ENCODE results near the gene MYCT1. TPM values are rescaled to one million over a fixed set of nuclear protein-coding genes. Genes with fewer than 3 reads are reported as not detected.
"Not testable (repeated sequence)": the region's sequence is repeated elsewhere in the genome, so short reads cannot be mapped to it uniquely, and the experiment has no call there.

Gene MYCT1
- total RNA-seq, 1 experiment from 2014 or later: not detected

GRCh38 chr6:152701081-152701862 is 3.6 kb downstream of the MYCT1 start:
- H3K9me3 ChIP-seq (ENCODE audit: low read length): no peaks in the 10 kb centered on the region
- no peak for DNase-seq
- no peak overlapping the region for H3K4me2 ChIP-seq (ENCODE audit: low read depth, low read length, poor library complexity, severe bottlenecking)
- H3K27ac ChIP-seq (ENCODE audit: low read length): no peak overlapping the region
- no peak overlapping the region for H3K9ac ChIP-seq (ENCODE audit: low read length)
- H3K36me3 ChIP-seq (ENCODE audit: insufficient read depth, low read length): no peaks in the 10 kb centered on the region
- no peaks in the 10 kb centered on the region for H4K20me1 ChIP-seq (ENCODE audit: insufficient read depth, low read depth, low read length)
- no peaks in the 10 kb centered on the region for H3K9me2 ChIP-seq (replicated peaks; ENCODE audit: insufficient read depth, low read length)
- H3K4me1 ChIP-seq (ENCODE audit: low read length): no peaks in the 10 kb centered on the region
- H2AFZ ChIP-seq (ENCODE audit: low read length): no peak overlapping the region
- no peaks in the 10 kb centered on the region for H3K79me2 ChIP-seq (ENCODE audit: low read length)
- H3K4me3 ChIP-seq (ENCODE audit: low read length): no peak overlapping the region
- no peaks in the 10 kb centered on the region for H3K27me3 ChIP-seq (ENCODE audit: low read length)

- no peak for DNase-seq
- Histone ChIP-seq H3K27me3 (ENCODE audit: low read length) (no peaks in the 10 kb centered on the region), H3K4me3 (ENCODE audit: low read length) (no peak overlapping the region), H3K79me2 (ENCODE audit: low read length) (no peaks in the 10 kb centered on the region), H3K36me3 (ENCODE audit: insufficient read depth, low read length) (no peaks in the 10 kb centered on the region), H4K20me1 (ENCODE audit: insufficient read depth, low read depth, low read length) (no peaks in the 10 kb centered on the region), H3K4me2 (ENCODE audit: low read depth, low read length, poor library complexity, severe bottlenecking) (no peak overlapping the region), H3K4me1 (ENCODE audit: low read length) (no peaks in the 10 kb centered on the region), H2AFZ (ENCODE audit: low read length) (no peak overlapping the region), H3K9ac (ENCODE audit: low read length) (no peak overlapping the region), H3K9me3 (ENCODE audit: low read length) (no peaks in the 10 kb centered on the region), H3K27ac (ENCODE audit: low read length) (no peak overlapping the region), H3K9me2 (replicated peaks; ENCODE audit: insufficient read depth, low read length) (no peaks in the 10 kb centered on the region)
Observed at GRCh38 chr6:152701863-152702401, 4.2 kb downstream of the MYCT1 start.

- H3K4me3 ChIP-seq (ENCODE audit: low read length); DNase-seq; H3K9me3 ChIP-seq (ENCODE audit: low read length); H2AFZ ChIP-seq (ENCODE audit: low read length); H3K9me2 ChIP-seq (replicated peaks; ENCODE audit: insufficient read depth, low read length); H3K4me2 ChIP-seq (ENCODE audit: low read depth, low read length, poor library complexity, severe bottlenecking); H3K9ac ChIP-seq (ENCODE audit: low read length); H3K36me3 ChIP-seq (ENCODE audit: insufficient read depth, low read length); H3K27me3 ChIP-seq (ENCODE audit: low read length); H3K79me2 ChIP-seq (ENCODE audit: low read length); H3K27ac ChIP-seq (ENCODE audit: low read length); H4K20me1 ChIP-seq (ENCODE audit: insufficient read depth, low read depth, low read length); H3K4me1 ChIP-seq (ENCODE audit: low read length): not testable (repeated sequence)
Observed at GRCh38 chr6:152703750-152704149, 6.1 kb downstream of the MYCT1 start.

- H3K9me2 ChIP-seq (replicated peaks; ENCODE audit: insufficient read depth, low read length): no peaks in the 10 kb centered on the region
- no peak for DNase-seq
- no peak overlapping the region for H3K4me2 ChIP-seq (ENCODE audit: low read depth, low read length, poor library complexity, severe bottlenecking)
- no peak overlapping the region for H3K4me3 ChIP-seq (ENCODE audit: low read length)
- no peaks in the 10 kb centered on the region for H3K27me3 ChIP-seq (ENCODE audit: low read length)
- H3K36me3 ChIP-seq (ENCODE audit: insufficient read depth, low read length): no peaks in the 10 kb centered on the region
- no peak overlapping the region for H2AFZ ChIP-seq (ENCODE audit: low read length)
- H3K9ac ChIP-seq (ENCODE audit: low read length): no peak overlapping the region
- no peaks in the 10 kb centered on the region for H3K9me3 ChIP-seq (ENCODE audit: low read length)
- no peaks in the 10 kb centered on the region for H4K20me1 ChIP-seq (ENCODE audit: insufficient read depth, low read depth, low read length)
- H3K27ac ChIP-seq (ENCODE audit: low read length): no peak overlapping the region
- H3K79me2 ChIP-seq (ENCODE audit: low read length): no peaks in the 10 kb centered on the region
- no peaks in the 10 kb centered on the region for H3K4me1 ChIP-seq (ENCODE audit: low read length)
Observed at GRCh38 chr6:152705327-152705726, 7.6 kb downstream of the MYCT1 start.

GRCh38 chr6:152716322-152716721 is 18.6 kb downstream of the MYCT1 start:
- no peaks in the 10 kb centered on the region for H3K9me2 ChIP-seq (replicated peaks; ENCODE audit: insufficient read depth, low read length)
- H3K9ac ChIP-seq (ENCODE audit: low read length): no peak overlapping the region
- H3K4me1 ChIP-seq (ENCODE audit: low read length): no peaks in the 10 kb centered on the region
- H3K27me3 ChIP-seq (ENCODE audit: low read length): no peaks in the 10 kb centered on the region
- no peak overlapping the region for H3K4me3 ChIP-seq (ENCODE audit: low read length)
- no peaks in the 10 kb centered on the region for H3K9me3 ChIP-seq (ENCODE audit: low read length)
- no peaks in the 10 kb centered on the region for H3K36me3 ChIP-seq (ENCODE audit: insufficient read depth, low read length)
- H3K79me2 ChIP-seq (ENCODE audit: low read length): no peaks in the 10 kb centered on the region
- no peak overlapping the region for H3K4me2 ChIP-seq (ENCODE audit: low read depth, low read length, poor library complexity, severe bottlenecking)
- H3K27ac ChIP-seq (ENCODE audit: low read length): no peak overlapping the region
- no peaks in the 10 kb centered on the region for H4K20me1 ChIP-seq (ENCODE audit: insufficient read depth, low read depth, low read length)
- no peak for DNase-seq
- no peak overlapping the region for H2AFZ ChIP-seq (ENCODE audit: low read length)

- Histone ChIP-seq H3K9ac (ENCODE audit: low read length) (no peak overlapping the region), H3K79me2 (ENCODE audit: low read length) (no peaks in the 10 kb centered on the region), H3K9me2 (replicated peaks; ENCODE audit: insufficient read depth, low read length) (no peaks in the 10 kb centered on the region), H3K4me3 (ENCODE audit: low read length) (no peak overlapping the region), H2AFZ (ENCODE audit: low read length) (no peak overlapping the region), H3K36me3 (ENCODE audit: insufficient read depth, low read length) (no peaks in the 10 kb centered on the region), H4K20me1 (ENCODE audit: insufficient read depth, low read depth, low read length) (no peaks in the 10 kb centered on the region), H3K4me1 (ENCODE audit: low read length) (no peaks in the 10 kb centered on the region), H3K27me3 (ENCODE audit: low read length) (no peaks in the 10 kb centered on the region), H3K4me2 (ENCODE audit: low read depth, low read length, poor library complexity, severe bottlenecking) (no peak overlapping the region), H3K9me3 (ENCODE audit: low read length) (no peaks in the 10 kb centered on the region), H3K27ac (ENCODE audit: low read length) (no peak overlapping the region)
- no peak for DNase-seq
Observed at GRCh38 chr6:152720974-152721373, 23.3 kb downstream of the MYCT1 start.

GRCh38 chr6:152721956-152722355 is 24.3 kb downstream of the MYCT1 start:
- no peaks in the 10 kb centered on the region for H3K79me2 ChIP-seq (ENCODE audit: low read length)
- no peak overlapping the region for H2AFZ ChIP-seq (ENCODE audit: low read length)
- no peaks in the 10 kb centered on the region for H4K20me1 ChIP-seq (ENCODE audit: insufficient read depth, low read depth, low read length)
- no peak overlapping the region for H3K4me2 ChIP-seq (ENCODE audit: low read depth, low read length, poor library complexity, severe bottlenecking)
- no peak overlapping the region for H3K27ac ChIP-seq (ENCODE audit: low read length)
- no peaks in the 10 kb centered on the region for H3K27me3 ChIP-seq (ENCODE audit: low read length)
- no peak overlapping the region for H3K9ac ChIP-seq (ENCODE audit: low read length)
- no peaks in the 10 kb centered on the region for H3K9me2 ChIP-seq (replicated peaks; ENCODE audit: insufficient read depth, low read length)
- no peaks in the 10 kb centered on the region for H3K9me3 ChIP-seq (ENCODE audit: low read length)
- no peaks in the 10 kb centered on the region for H3K4me1 ChIP-seq (ENCODE audit: low read length)
- no peak overlapping the region for H3K4me3 ChIP-seq (ENCODE audit: low read length)
- no peaks in the 10 kb centered on the region for H3K36me3 ChIP-seq (ENCODE audit: insufficient read depth, low read length)
- DNase-seq: no peak

- Histone ChIP-seq H2AFZ (ENCODE audit: low read length) (no peak overlapping the region), H3K9me3 (ENCODE audit: low read length) (no peaks in the 10 kb centered on the region), H3K36me3 (ENCODE audit: insufficient read depth, low read length) (no peaks in the 10 kb centered on the region), H3K27ac (ENCODE audit: low read length) (no peak overlapping the region), H3K4me3 (ENCODE audit: low read length) (no peak overlapping the region), H4K20me1 (ENCODE audit: insufficient read depth, low read depth, low read length) (no peaks in the 10 kb centered on the region), H3K4me1 (ENCODE audit: low read length) (no peaks in the 10 kb centered on the region), H3K9me2 (replicated peaks; ENCODE audit: insufficient read depth, low read length) (no peaks in the 10 kb centered on the region), H3K27me3 (ENCODE audit: low read length) (no peaks in the 10 kb centered on the region), H3K4me2 (ENCODE audit: low read depth, low read length, poor library complexity, severe bottlenecking) (no peak overlapping the region), H3K79me2 (ENCODE audit: low read length) (no peaks in the 10 kb centered on the region), H3K9ac (ENCODE audit: low read length) (no peak overlapping the region)
- DNase-seq: no peak
Observed at GRCh38 chr6:152723398-152723797, 25.7 kb downstream of the MYCT1 start.

Measured in Karpas-422 (cell line).